Smooth muscle cell of the brain vasculature (primary cell): Measurements from ENCODE around the gene FBXL3.

Source experiments
- DNase-seq: peaks from one replicate; pipeline ENCODE4 v3.0.0-alpha.2; 2012; ENCODE audit warnings: low read depth, low spot score

FBXL3 gene

GRCh38 chr13:77026861-77027621 lies at the start of gene FBXL3:
Gene FBXL3 (minus strand): TSS chr13:77027159. CDS start chr13:77021860, 5,299 bp downstream.
- peak; percentile 78 for DNase-seq

GRCh38 chr13:77067519-77067918 lies 40.6 kb upstream of the FBXL3 start:
- DNase-seq, result no peak

- DNase-seq, result no peak
Observed at GRCh38 chr13:77065461-77066147, 38.6 kb upstream of the FBXL3 start.

GRCh38 chr13:77062097-77062496 lies 35.1 kb upstream of the FBXL3 start:
- DNase-seq, result no peak

GRCh38 chr13:77061362-77061761 lies 34.4 kb upstream of the FBXL3 start:
- no peak for DNase-seq

- no peak for DNase-seq
Observed at GRCh38 chr13:77056886-77057285, 29.9 kb upstream of the FBXL3 start.

- DNase-seq, result no peak
Observed at GRCh38 chr13:77056382-77056781, 29.4 kb upstream of the FBXL3 start.

GRCh38 chr13:77055158-77055557 lies 28.2 kb upstream of the FBXL3 start:
- no peak for DNase-seq

GRCh38 chr13:77053192-77053591 lies 26.2 kb upstream of the FBXL3 start:
- DNase-seq, result no peak

- no peak for DNase-seq
Observed at GRCh38 chr13:77048681-77049080, 21.7 kb upstream of the FBXL3 start.

GRCh38 chr13:77047649-77048343 lies 20.8 kb upstream of the FBXL3 start:
- DNase-seq, result no peak

- no peak for DNase-seq
Observed at GRCh38 chr13:77042566-77043177, 15.7 kb upstream of the FBXL3 start.

- DNase-seq, result no peak
Observed at GRCh38 chr13:77040835-77041234, 13.9 kb upstream of the FBXL3 start.

GRCh38 chr13:77040076-77040475 lies 13.1 kb upstream of the FBXL3 start:
- no peak for DNase-seq

GRCh38 chr13:77038907-77039480 lies 12.0 kb upstream of the FBXL3 start:
- DNase-seq, result no peak

- DNase-seq, result no peak
Observed at GRCh38 chr13:77036279-77036678, 9.3 kb upstream of the FBXL3 start.

- DNase-seq, result no peak
Observed at GRCh38 chr13:77034881-77035280, 7.9 kb upstream of the FBXL3 start.

GRCh38 chr13:77033717-77034302 lies 6.9 kb upstream of the FBXL3 start:
- no peak for DNase-seq

- DNase-seq, result no peak
Observed at GRCh38 chr13:77031656-77032243, 4.8 kb upstream of the FBXL3 start.

GRCh38 chr13:77029436-77029835 lies 2.5 kb upstream of the FBXL3 start:
- no peak for DNase-seq

- DNase-seq, result no peak
Observed at GRCh38 chr13:77028202-77028601, 1.2 kb upstream of the FBXL3 start.
